Adrenal gland (tissue), 5 donors: ENCODE measurements around the gene NR2C2AP.

Source experiments
- CTCF ChIP-seq, 6 experiments: fragments of 450-650 bp in 4 of 6; fragments of 200-600 bp in 2 of 6; sonication (generic) in 1 of 6; IDR thresholded peaks; 1 replicate in 5 of 6; 2 replicates in 1 of 6; pipeline versions ENCODE4 v1.5.1 to v1.8.0; 2016 to 2021; ENCODE audit warnings: antibody characterized with exemption in 6 of 6, mild to moderate bottlenecking in 2 of 6, moderate library complexity in 1 of 6
- POLR2A ChIP-seq, 2 donors: fragments of 450-650 bp; IDR thresholded peaks; one replicate each; pipeline ENCODE4 v1.6.1; 2017; ENCODE audit warnings: antibody characterized with exemption in 2 of 2, mild to moderate bottlenecking in 2 of 2, moderate library complexity in 1 of 2
- donor health status: DM: no; HTN: no; CAD: no.

- no peak for TF ChIP-seq CTCF (IDR thresholded peaks at IDR 0.05)
- TF ChIP-seq POLR2A (IDR thresholded peaks at IDR 0.05): no peak
Observed at GRCh38 chr19:19224150-19224851, 21.1 kb upstream of the NR2C2AP start.
